Memory B cell (primary cell): ENCODE results near the gene LSP1.
A peak's percentile ranks its signal among the peaks of the same experiment; 100 is the strongest.

Experiments
- ATAC-seq: fragments of 150-1000 bp; cut with Tn5 transposase; 2 replicates; pipeline ENCODE4 v1.10.0; 2021; ENCODE audit warnings: low read depth, mild to moderate bottlenecking, moderate library complexity
- DNase-seq, 2 donors: peaks; one replicate each; pipeline ENCODE4 v3.0.0; 2022; ENCODE audit warnings: low spot score in 2 of 2
- H3K27ac Mint-ChIP-seq: one replicate; pipeline ENCODE4 v1.8.0; 2022; ENCODE audit warnings: mild to moderate bottlenecking, moderate library complexity, mixed read lengths
- H3K27me3 Mint-ChIP-seq: one replicate; pipeline ENCODE4 v1.8.0; 2022; ENCODE audit warnings: mixed read lengths
- H3K36me3 Mint-ChIP-seq: one replicate; pipeline ENCODE4 v1.8.0; 2022; ENCODE audit warnings: mild to moderate bottlenecking, mixed read lengths
- H3K4me1 Mint-ChIP-seq: one replicate; pipeline ENCODE4 v1.8.0; 2022; ENCODE audit warnings: mixed read lengths
- H3K4me3 Mint-ChIP-seq: one replicate; pipeline ENCODE4 v1.8.0; 2022; ENCODE audit warnings: mild to moderate bottlenecking, moderate library complexity, mixed read lengths
- H3K9me3 Mint-ChIP-seq: one replicate; pipeline ENCODE4 v1.8.0; 2022; ENCODE audit warnings: mixed read lengths

The LSP1 gene

GRCh38 chr11:1829039-1829820, 23.7 kb upstream of the LSP1 start:
- no peaks in the 10 kb centered on the region for H3K9me3 Mint-ChIP-seq
- peak in 1 of 2 donors; percentile 10 for DNase-seq
- H3K36me3 Mint-ChIP-seq: no peaks in the 10 kb centered on the region
- no peak overlapping the region for H3K4me3 Mint-ChIP-seq
- H3K27me3 Mint-ChIP-seq: peaks cover 14% of the 10 kb centered on the region
- no peak overlapping the region for H3K27ac Mint-ChIP-seq
- no peaks in the 10 kb centered on the region for H3K4me1 Mint-ChIP-seq
- ATAC-seq: no peak

DNA sequence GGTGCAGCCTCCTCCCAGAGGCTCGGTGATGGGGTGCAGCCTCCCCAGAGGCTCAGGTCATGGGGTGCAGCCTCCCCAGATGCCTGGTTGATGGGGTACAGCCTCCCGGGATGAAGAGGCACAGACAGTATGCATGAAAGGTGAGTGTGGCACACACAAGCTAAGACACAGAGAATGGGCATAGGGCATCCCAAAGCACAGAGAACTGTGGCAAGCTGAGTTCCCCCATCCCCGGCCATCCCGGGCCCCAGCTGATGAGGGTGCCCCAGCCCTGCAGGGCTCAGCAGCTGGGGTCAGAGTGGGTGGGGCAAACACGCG, 22.9 kb upstream of the LSP1 start:
- no peak overlapping the region for H3K4me3 Mint-ChIP-seq
- DNase-seq: peak in 1 of 2 donors; percentile 10

GRCh38 chr11:1830322-1831223, 22.3 kb upstream of the LSP1 start:
- H3K4me3 Mint-ChIP-seq: no peak overlapping the region
- H3K4me1 Mint-ChIP-seq: no peaks in the 10 kb centered on the region
- ATAC-seq: no peak
- H3K9me3 Mint-ChIP-seq: no peaks in the 10 kb centered on the region
- H3K36me3 Mint-ChIP-seq: no peaks in the 10 kb centered on the region
- H3K27ac Mint-ChIP-seq: no peak overlapping the region
- H3K27me3 Mint-ChIP-seq: peaks cover 11% of the 10 kb centered on the region
- peak in 1 of 2 donors; percentile 12 for DNase-seq

More for the DNA sequence above, 22.9 kb upstream of the LSP1 start:
- no peaks in the 10 kb centered on the region for H3K9me3 Mint-ChIP-seq
- H3K27ac Mint-ChIP-seq: no peak overlapping the region
- no peaks in the 10 kb centered on the region for H3K36me3 Mint-ChIP-seq
- ATAC-seq: no peak
- H3K27me3 Mint-ChIP-seq: peaks cover 11% of the 10 kb centered on the region
- H3K4me1 Mint-ChIP-seq: no peaks in the 10 kb centered on the region

DNA sequence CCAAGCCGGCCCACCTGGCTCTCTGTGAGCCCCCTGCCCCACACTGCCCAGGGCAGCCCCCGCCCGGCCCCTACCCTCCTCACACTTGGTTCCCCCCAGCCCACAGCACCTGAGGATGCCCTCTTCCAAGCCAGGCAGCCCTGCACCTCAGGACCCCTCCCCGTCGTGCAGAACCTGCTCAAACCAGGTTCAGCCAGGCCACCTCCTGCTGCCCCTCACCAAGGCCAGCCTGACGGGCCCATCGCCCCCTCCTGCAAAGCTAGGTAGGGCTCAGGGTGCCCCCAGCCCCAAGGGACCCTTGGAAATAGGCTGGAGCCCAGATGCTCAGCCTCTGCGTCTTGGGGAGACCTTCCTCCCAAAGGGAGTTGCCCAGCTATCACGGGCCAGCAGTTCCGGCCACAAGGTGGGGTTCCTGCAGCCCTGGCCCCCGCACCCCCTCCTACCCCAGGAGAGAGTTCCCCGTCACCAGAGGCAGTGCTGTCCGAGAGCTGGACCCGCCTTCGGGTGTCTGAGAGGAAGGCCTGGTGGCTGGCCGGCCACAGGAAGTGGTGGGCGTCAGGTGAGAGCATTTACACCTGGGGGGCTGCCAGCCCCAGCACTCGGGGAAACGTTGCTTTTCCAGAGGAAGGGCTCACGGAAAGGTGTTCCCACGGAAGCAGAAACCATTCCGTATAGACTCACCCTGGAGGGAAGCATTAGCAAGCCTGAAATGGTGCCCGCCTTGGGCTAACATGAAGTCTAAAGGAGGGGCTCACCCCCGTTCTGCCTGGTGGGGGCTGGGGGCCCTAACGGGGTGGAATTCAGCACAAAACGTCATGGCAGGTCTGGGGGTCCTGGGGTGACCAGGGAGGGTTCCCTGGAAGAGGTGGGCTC, 21.3 kb upstream of the LSP1 start:
- H3K27ac Mint-ChIP-seq: no peak overlapping the region
- H3K9me3 Mint-ChIP-seq: no peaks in the 10 kb centered on the region
- H3K27me3 Mint-ChIP-seq: peaks cover 11% of the 10 kb centered on the region
- H3K4me3 Mint-ChIP-seq: no peak overlapping the region
- ATAC-seq (no peak), DNase-seq (peak in 1 of 2 donors; percentile 15)
- H3K36me3 Mint-ChIP-seq: no peaks in the 10 kb centered on the region
- H3K4me1 Mint-ChIP-seq: no peaks in the 10 kb centered on the region

DNA sequence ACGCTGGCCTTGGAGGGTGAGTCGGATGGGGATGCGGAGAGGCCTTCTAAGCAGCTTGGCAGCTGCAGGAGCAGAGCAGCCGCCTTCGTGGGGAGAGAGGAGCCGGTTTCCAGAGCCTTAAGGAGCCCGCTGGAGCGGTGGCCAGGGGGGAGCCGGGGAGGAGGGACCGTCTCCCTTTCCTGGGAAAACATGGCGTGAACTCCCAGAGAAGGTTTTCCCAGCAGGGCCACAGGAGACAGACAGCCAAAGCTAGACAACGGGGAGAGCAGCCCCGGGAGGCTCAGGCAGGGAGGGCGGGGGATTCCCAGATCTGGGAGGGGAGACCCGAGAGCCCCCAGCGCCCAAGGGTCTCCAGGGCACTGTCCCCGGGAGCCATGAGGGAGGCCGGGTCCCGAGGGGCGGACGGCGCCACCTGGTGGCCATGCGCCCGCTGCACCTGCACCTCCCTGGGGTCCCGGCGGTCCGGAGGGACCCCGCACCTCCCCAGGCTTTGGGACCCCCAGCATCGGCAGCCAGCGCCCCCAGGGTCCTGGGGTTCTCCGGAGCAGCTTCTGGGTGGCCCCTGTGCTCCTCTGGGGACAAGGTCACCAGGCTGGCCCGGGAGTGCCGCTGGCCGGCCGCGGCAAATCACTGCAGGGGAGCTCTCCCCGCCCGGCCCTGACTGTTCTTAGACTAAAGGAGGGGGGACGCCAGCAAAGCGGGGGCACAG, 20.5 kb upstream of the LSP1 start:
- DNase-seq (peak; percentile 80 to 90), ATAC-seq (peak; percentile 88)
- H3K27ac Mint-ChIP-seq: no peak overlapping the region
- peaks cover 9% of the 10 kb centered on the region for H3K27me3 Mint-ChIP-seq
- H3K9me3 Mint-ChIP-seq: no peaks in the 10 kb centered on the region
- H3K4me1 Mint-ChIP-seq: no peaks in the 10 kb centered on the region
- H3K36me3 Mint-ChIP-seq: no peaks in the 10 kb centered on the region
- no peak overlapping the region for H3K4me3 Mint-ChIP-seq

- Mint-ChIP-seq H3K27ac (no peak overlapping the region), H3K4me3 (no peak overlapping the region), H3K9me3 (no peaks in the 10 kb centered on the region), H3K27me3 (peaks cover 5% of the 10 kb centered on the region), H3K4me1 (no peaks in the 10 kb centered on the region), H3K36me3 (no peaks in the 10 kb centered on the region)
- ATAC-seq (no peak), DNase-seq (no peak)
These were observed 20.0 kb upstream of the LSP1 start for GRCh38 chr11:1832920-1833295.

- Mint-ChIP-seq H3K27ac (no peak overlapping the region), H3K9me3 (no peaks in the 10 kb centered on the region), H3K36me3 (no peaks in the 10 kb centered on the region), H3K4me1 (no peaks in the 10 kb centered on the region), H3K27me3 (peaks cover 3% of the 10 kb centered on the region), H3K4me3 (no peak overlapping the region)
- DNase-seq: no peak
- ATAC-seq: no peak
These were observed 18.7 kb upstream of the LSP1 start for GRCh38 chr11:1834062-1834610.

GRCh38 chr11:1834779-1835670, 17.9 kb upstream of the LSP1 start, which contains the start of gene SYT8:
SYT8 (plus strand) TSS chr11:1834990; CDS start chr11:1835106, 116 bp downstream.
- Mint-ChIP-seq H3K4me1 (peaks cover 6% of the 10 kb centered on the region), H3K9me3 (no peaks in the 10 kb centered on the region), H3K36me3 (no peaks in the 10 kb centered on the region), H3K27me3 (peaks cover 3% of the 10 kb centered on the region), H3K4me3 (no peak within 1 kb of the TSS), H3K27ac (no peak within 1 kb of the TSS)
- ATAC-seq (no peak), DNase-seq (peak in 1 of 2 donors; percentile 11)

GRCh38 chr11:1835671-1836010, 17.2 kb upstream of the LSP1 start:
- DNase-seq (no peak), ATAC-seq (no peak)
- Mint-ChIP-seq H3K9me3 (no peaks in the 10 kb centered on the region), H3K4me1 (peaks cover 8% of the 10 kb centered on the region), H3K27me3 (peaks cover 3% of the 10 kb centered on the region), H3K27ac (no peak overlapping the region), H3K4me3 (no peak overlapping the region), H3K36me3 (no peaks in the 10 kb centered on the region)

DNA sequence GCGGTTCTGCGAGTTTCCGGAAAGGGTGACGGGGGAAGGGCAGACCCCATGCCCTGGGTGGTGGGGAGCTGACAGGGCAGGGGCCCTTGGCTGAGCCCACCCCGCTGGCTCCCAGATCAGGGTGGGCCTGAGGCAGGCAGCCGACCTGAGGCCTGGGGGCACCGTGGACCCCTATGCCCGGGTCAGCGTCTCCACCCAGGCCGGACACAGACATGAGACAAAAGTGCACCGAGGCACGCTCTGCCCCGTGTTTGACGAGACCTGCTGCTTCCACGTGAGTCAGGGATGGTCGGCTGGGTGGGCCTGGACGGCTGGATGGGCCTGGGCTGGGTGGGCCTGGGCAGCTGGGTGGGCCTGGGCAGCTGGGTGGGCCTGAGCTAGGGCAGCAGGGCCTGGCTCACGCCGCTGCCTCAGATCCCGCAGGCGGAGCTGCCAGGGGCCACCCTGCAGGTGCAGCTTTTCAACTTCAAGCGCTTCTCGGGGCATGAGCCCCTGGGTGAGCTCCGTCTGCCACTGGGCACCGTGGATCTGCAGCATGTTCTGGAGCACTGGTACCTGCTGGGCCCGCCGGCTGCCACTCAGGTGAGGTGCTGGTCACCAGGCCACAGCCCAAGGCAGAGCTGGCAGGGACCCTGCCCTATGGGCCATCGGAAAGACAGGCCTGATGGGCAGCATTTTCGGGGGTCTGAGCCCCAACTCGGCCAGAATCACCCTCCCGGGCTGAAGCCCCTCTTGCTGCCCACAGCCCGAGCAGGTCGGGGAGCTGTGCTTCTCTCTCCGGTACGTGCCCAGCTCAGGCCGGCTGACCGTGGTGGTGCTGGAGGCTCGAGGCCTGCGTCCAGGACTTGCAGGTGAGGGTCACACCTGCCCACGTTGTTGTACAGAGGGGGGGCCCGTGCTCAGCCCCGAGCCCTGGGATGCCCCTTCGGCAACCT, 16.6 kb upstream of the LSP1 start:
- ATAC-seq: no peak
- Mint-ChIP-seq H3K27ac (no peak overlapping the region), H3K9me3 (no peaks in the 10 kb centered on the region), H3K4me3 (no peak overlapping the region), H3K36me3 (no peaks in the 10 kb centered on the region), H3K4me1 (peaks cover 12% of the 10 kb centered on the region), H3K27me3 (peaks cover 3% of the 10 kb centered on the region)
- DNase-seq: no peak

- peak; percentile 84 to 89 for DNase-seq
- peak; percentile 70 for ATAC-seq
- Mint-ChIP-seq H3K27ac (no peak overlapping the region), H3K4me1 (peaks cover 12% of the 10 kb centered on the region), H3K4me3 (no peak overlapping the region), H3K27me3 (peaks cover 1% of the 10 kb centered on the region), H3K9me3 (no peaks in the 10 kb centered on the region), H3K36me3 (no peaks in the 10 kb centered on the region)
These were observed 15.5 kb upstream of the LSP1 start for GRCh38 chr11:1837171-1838076.
